ENCODE measurements around the gene ADAMTS5.

ADAMTS5 gene

GRCh38 chr21:26967062-26967913 lies at the start of gene ADAMTS5:
Gene ADAMTS5 (minus strand): TSS chr21:26967088. CDS start chr21:26966391, 697 bp downstream.
- TF ChIP-seq CTCF (IDR thresholded peaks at IDR 0.05; ENCODE audit: low read depth, low read length, missing control alignments), result peak; percentile 31
- peak within 1 kb of the TSS; percentile 42 for H3K27ac ChIP-seq
- in situ Hi-C loops (cut with HindIII; ENCODE audit: low pct_ligation_motif_present, low sequenced_read_pairs), result no loop called here
- H3K4me3 ChIP-seq (ENCODE audit: low read depth, low read length), result peak within 1 kb of the TSS; percentile 66
- no peaks in the 10 kb centered on the region for H3K36me3 ChIP-seq (replicated peaks)
- peak; percentile 58 for DNase-seq
- no peaks in the 10 kb centered on the region for H3K27me3 ChIP-seq (replicated peaks)

DNA sequence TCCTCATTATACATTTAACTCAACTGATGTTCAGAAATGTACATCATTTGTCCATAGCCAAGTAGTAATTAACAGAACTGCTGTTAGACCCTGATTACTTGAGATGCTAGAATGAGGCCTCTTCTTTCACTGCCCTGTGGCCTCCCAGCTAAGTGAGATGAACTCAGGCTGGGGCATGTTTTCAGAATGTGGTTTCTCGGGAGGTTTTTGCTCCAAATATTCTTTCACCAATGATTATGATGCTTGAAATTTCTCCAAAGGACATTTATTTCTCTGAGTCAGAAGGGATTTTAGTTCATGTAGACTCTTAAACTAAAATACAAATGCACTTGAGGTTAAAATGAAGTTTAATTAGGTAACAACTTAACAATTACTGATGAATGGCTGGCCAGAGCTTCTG lies 34.6 kb upstream of the ADAMTS5 start:
- in situ Hi-C loops (cut with HindIII; ENCODE audit: low pct_ligation_motif_present, low sequenced_read_pairs), result no loop called here
- H3K27me3 ChIP-seq (replicated peaks), result no peaks in the 10 kb centered on the region
- H3K4me3 ChIP-seq (ENCODE audit: low read depth, low read length), result no peak overlapping the region
- TF ChIP-seq CTCF (IDR thresholded peaks at IDR 0.05; ENCODE audit: low read depth, low read length, missing control alignments), result no peak
- H3K36me3 ChIP-seq (replicated peaks), result no peaks in the 10 kb centered on the region
- H3K27ac ChIP-seq, result no peak overlapping the region
- DNase-seq, result no peak

DNA sequence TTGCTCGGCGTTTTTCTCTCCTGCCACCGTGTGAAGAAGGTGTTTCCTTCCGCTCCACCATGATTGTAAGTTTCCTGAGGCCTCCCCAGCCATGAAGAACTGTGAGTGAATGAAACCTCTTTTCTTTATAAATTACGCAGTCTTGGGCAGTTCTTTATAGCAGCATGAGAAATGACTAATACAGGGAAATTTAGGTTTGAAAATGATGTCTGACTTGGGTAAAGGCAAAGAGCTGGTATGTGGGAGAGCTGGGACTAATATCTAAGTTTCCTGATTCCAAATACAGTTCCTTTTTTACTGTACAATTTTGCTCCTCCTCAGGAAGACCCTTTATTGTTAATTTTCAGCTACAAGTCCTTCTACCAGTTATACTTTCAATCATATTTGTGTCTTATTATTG lies 16.7 kb upstream of the ADAMTS5 start:
- Histone ChIP-seq H3K36me3 (replicated peaks) (no peaks in the 10 kb centered on the region), H3K27ac (no peak overlapping the region), H3K4me3 (ENCODE audit: low read depth, low read length) (no peak overlapping the region), H3K27me3 (replicated peaks) (no peaks in the 10 kb centered on the region)
- TF ChIP-seq CTCF (IDR thresholded peaks at IDR 0.05; ENCODE audit: low read depth, low read length, missing control alignments), result no peak
- no peak for DNase-seq
- in situ Hi-C loops (cut with HindIII; ENCODE audit: low pct_ligation_motif_present, low sequenced_read_pairs), result no loop called here

DNA sequence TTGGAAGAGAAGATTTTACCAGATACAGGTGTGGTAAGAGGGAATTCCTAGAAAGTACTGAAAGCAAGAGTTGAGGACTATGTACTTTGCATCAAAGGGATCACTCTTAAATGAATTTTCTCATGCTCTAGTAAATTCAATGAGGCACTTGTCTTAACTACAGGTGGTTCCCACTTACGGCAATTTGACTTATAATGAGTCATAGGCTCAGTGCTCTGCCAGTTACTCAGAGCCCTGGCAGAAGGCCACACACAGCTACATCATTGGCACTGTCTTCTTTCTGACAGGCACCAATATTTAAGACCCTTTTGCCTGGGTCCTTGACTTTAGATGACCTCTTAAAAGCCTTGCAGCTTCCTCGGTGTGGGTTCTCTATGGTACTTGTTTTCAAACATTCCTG lies 15.9 kb upstream of the ADAMTS5 start:
- TF ChIP-seq CTCF (IDR thresholded peaks at IDR 0.05; ENCODE audit: low read depth, low read length, missing control alignments), result no peak
- H3K4me3 ChIP-seq (ENCODE audit: low read depth, low read length), result no peak overlapping the region
- H3K27me3 ChIP-seq (replicated peaks), result no peaks in the 10 kb centered on the region
- no peak overlapping the region for H3K27ac ChIP-seq
- no peak for DNase-seq
- no peaks in the 10 kb centered on the region for H3K36me3 ChIP-seq (replicated peaks)
- in situ Hi-C loops (cut with HindIII; ENCODE audit: low pct_ligation_motif_present, low sequenced_read_pairs), result no loop called here

DNA sequence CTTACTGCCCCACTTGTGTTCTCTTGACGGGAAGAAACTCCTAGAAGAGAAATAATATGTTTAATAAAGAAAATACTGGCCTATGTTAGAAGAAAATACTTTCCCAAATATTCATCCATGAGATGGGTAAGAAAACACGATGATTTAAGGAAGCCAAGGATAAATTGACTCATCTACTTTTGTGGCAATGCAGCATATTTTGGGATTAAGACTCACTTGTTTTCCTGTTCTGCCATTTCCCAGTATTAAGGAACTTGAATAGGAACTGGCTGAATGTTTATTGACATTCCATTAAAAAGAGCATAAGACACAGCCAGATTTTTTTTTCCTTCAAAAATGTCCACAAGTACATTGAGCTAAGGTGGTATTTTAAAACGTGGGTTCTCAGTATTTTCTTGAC lies 10.9 kb upstream of the ADAMTS5 start:
- in situ Hi-C loops (cut with HindIII; ENCODE audit: low pct_ligation_motif_present, low sequenced_read_pairs), result no loop called here

More for the DNA sequence above, 10.9 kb upstream of the ADAMTS5 start:
- Histone ChIP-seq H3K36me3 (replicated peaks) (no peaks in the 10 kb centered on the region), H3K27ac (no peak overlapping the region), H3K4me3 (ENCODE audit: low read depth, low read length) (no peak overlapping the region), H3K27me3 (replicated peaks) (no peaks in the 10 kb centered on the region)
- no peak for DNase-seq
- TF ChIP-seq CTCF (IDR thresholded peaks at IDR 0.05; ENCODE audit: low read depth, low read length, missing control alignments), result no peak
